Thyroid gland (tissue), 4 donors: ENCODE measurements around the gene PYGM. TPM values are rescaled to one million over a fixed set of nuclear protein-coding genes. Genes with fewer than 3 reads are reported as not detected.

Experiments
- DNase-seq, 2 donors: peaks; one replicate each; pipeline ENCODE4 v3.0.0-alpha.2; 2019
- H3K27ac ChIP-seq, 3 donors: fragments of 200-600 bp; sonication (generic); 1 replicate in 2 of 3; 2 replicates in 1 of 3; pipeline ENCODE4 v1.5.1; 2016 to 2019; ENCODE audit warnings: mild to moderate bottlenecking in 1 of 3, moderate library complexity in 1 of 3
- H3K27me3 ChIP-seq: fragments of 200-600 bp; sonication (generic); one replicate; pipeline ENCODE4 v1.5.1; 2019
- H3K36me3 ChIP-seq, 2 donors: fragments of 200-600 bp; sonication (generic); one replicate each; pipeline ENCODE4 v1.5.1; 2016 to 2019
- H3K4me1 ChIP-seq, 2 donors: fragments of 200-600 bp; sonication (generic); one replicate each; pipeline ENCODE4 v1.5.1; 2017 to 2019
- H3K4me3 ChIP-seq, 3 donors: fragments of 200-600 bp; sonication (generic); replicated peaks in 1 of 3; 1 replicate in 2 of 3; 2 replicates in 1 of 3; pipeline ENCODE4 v1.5.1; 2016; ENCODE audit warnings: mild to moderate bottlenecking in 1 of 3
- H3K9me3 ChIP-seq: fragments of 200-600 bp; sonication (generic); one replicate; pipeline ENCODE4 v1.5.1; 2017
- POLR2A ChIP-seq, 2 donors: fragments of 450-650 bp; IDR thresholded peaks; one replicate each; pipeline ENCODE4 v1.6.1; 2017; ENCODE audit warnings: antibody characterized with exemption in 2 of 2, mild to moderate bottlenecking in 2 of 2, moderate library complexity in 1 of 2
- WGBS, 2 donors: methylation state at CpG; one replicate each; pipeline ENCODE4 v1.1.5; 2017; 5-methylcytosine and 5-hydroxymethylcytosine counted together
- intact Hi-C: fragments of 100-400 bp; cut with DNase I; formaldehyde crosslinking; loops from one replicate; pipeline ENCODE4 v1.15.1; 2023
- total RNA-seq, 4 donors: library from RNA; depleted of rRNA; stranded (reverse); fragments of >200 nt; gene quantifications; one replicate each; pipeline ENCODE4 v1.2.3, GENCODE V29; 2016
- TF ChIP-seq, protein P1 (sequence below), 6 experiments: fragments of 200-600 bp in 3 of 6; fragments of 450-650 bp in 3 of 6; sonication (generic) in 3 of 6; IDR thresholded peaks; one replicate each; pipeline ENCODE4 v1.5.1; 2016 to 2019; ENCODE audit warnings: antibody characterized with exemption in 6 of 6, mild to moderate bottlenecking in 2 of 6, inconsistent platforms in 1 of 6, moderate library complexity in 1 of 6

PYGM gene
- total RNA-seq, 4 donors from 2014 or later = 4.3 to 14.8 (median 6.7) TPM

DNA sequence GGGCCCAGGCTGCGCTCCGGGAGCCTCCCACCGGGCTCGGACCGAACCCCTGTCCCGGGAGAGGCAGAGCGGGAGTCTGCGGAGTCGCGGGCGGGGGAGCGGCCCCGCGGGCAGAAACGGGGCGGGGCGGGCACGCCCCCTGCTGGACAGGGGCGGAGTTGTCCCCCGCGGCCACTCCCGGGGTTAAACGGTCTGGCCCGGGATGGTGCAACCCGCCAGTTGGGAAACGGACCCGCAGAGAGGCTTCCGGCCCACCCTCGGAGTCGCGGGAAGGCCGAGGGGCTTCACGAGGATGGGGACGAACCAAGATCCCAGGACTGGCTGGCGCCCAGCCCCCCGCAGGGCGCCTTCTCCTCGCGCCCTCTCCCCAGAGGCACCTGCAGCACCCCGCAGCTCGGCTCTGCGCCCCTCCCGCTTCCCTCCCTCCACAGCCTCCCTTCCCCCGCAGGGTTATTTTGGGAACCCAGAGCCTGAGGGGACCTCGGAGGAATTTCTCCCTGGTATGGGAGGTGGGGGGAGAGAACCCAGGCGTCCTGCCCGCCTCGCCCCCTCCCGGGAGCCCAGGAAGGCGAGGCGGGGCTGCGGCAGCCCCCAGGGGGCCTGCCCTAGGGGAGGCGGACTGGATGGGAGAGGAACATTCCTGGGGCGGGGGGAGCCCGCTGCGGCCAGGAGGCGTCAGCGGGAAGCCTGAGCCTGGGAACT, 16.7 kb downstream of the PYGM start:
- DNase-seq = peak; percentile 42 to 50
- Histone ChIP-seq H3K4me3 (peak overlapping the region in 1 of 3 donors; percentile 40), H3K36me3 (no peaks in the 10 kb centered on the region), H3K27ac (peak overlapping the region in 2 of 3 donors; percentile 57 to 60), H3K27me3 (peaks cover 27% of the 10 kb centered on the region), H3K9me3 (no peaks in the 10 kb centered on the region), H3K4me1 (peaks cover 32 to 54% of the 10 kb centered on the region in 2 donors)
- WGBS, 2 donors = 0 to 2% methylated on average over 5 to 7 of the region's 58 CpGs
- intact Hi-C loops = no loop called here
- TF ChIP-seq POLR2A (IDR thresholded peaks at IDR 0.05) = no peak
- TF ChIP-seq, protein P1, sequence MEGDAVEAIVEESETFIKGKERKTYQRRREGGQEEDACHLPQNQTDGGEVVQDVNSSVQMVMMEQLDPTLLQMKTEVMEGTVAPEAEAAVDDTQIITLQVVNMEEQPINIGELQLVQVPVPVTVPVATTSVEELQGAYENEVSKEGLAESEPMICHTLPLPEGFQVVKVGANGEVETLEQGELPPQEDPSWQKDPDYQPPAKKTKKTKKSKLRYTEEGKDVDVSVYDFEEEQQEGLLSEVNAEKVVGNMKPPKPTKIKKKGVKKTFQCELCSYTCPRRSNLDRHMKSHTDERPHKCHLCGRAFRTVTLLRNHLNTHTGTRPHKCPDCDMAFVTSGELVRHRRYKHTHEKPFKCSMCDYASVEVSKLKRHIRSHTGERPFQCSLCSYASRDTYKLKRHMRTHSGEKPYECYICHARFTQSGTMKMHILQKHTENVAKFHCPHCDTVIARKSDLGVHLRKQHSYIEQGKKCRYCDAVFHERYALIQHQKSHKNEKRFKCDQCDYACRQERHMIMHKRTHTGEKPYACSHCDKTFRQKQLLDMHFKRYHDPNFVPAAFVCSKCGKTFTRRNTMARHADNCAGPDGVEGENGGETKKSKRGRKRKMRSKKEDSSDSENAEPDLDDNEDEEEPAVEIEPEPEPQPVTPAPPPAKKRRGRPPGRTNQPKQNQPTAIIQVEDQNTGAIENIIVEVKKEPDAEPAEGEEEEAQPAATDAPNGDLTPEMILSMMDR (IDR thresholded peaks at IDR 0.05) = peak in 5 of 6 experiments; percentile 48 to 70 (median 52)

DNA sequence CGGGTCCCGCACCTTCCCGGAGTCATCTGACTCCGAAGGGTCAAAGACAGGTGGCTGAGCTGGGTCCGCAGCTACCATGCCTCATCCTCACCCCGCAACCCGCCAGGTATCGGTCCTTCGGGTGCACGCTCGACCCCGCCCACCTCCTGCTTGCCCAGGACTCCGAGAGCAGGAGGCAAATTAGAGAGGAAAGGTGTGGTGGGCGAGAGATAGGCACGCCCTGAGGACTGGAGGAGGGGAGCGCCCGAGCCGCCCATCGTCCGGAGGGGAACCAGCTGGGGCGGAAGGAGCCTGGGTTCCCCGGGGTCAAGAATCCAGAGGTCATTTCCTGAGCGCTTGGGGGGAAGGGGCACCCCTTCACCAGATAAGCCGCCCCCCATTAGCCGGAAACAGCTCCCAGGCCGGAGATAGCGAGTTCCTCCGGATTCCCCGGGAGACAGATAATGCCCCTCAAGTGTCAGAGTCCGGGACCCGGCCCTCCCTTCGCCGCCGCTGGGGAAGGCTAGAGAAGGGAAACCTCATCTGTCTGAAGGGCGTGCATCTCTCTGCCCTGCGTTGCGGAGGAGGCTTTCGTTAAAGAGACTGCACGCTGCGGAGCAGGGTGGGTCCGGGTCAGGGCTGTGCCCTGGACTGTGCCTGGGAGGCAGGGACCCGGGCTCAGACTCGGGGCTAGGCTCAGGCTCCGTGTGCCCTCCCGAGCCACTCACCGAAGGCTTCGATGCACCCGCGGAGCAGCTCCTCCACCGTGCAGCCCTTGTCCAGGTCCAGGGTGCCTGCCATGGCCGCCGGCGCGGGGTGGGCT, 17.5 kb downstream of the PYGM start:
- peaks cover 29 to 51% of the 10 kb centered on the region in 2 donors for H3K4me1 ChIP-seq
- 11 to 22% methylated on average over 25 to 39 of the region's 54 CpGs for WGBS, 2 donors
- intact Hi-C loops = no loop called here
- H3K36me3 ChIP-seq = no peaks in the 10 kb centered on the region
- peak overlapping the region in 2 of 3 donors; percentile 57 to 60 for H3K27ac ChIP-seq
- TF ChIP-seq, protein P1 (IDR thresholded peaks at IDR 0.05) = no peak
- TF ChIP-seq POLR2A (IDR thresholded peaks at IDR 0.05) = no peak
- peaks cover 27% of the 10 kb centered on the region for H3K27me3 ChIP-seq
- no peak for DNase-seq
- H3K4me3 ChIP-seq = peak overlapping the region in 1 of 3 donors; percentile 40
- no peaks in the 10 kb centered on the region for H3K9me3 ChIP-seq

DNA sequence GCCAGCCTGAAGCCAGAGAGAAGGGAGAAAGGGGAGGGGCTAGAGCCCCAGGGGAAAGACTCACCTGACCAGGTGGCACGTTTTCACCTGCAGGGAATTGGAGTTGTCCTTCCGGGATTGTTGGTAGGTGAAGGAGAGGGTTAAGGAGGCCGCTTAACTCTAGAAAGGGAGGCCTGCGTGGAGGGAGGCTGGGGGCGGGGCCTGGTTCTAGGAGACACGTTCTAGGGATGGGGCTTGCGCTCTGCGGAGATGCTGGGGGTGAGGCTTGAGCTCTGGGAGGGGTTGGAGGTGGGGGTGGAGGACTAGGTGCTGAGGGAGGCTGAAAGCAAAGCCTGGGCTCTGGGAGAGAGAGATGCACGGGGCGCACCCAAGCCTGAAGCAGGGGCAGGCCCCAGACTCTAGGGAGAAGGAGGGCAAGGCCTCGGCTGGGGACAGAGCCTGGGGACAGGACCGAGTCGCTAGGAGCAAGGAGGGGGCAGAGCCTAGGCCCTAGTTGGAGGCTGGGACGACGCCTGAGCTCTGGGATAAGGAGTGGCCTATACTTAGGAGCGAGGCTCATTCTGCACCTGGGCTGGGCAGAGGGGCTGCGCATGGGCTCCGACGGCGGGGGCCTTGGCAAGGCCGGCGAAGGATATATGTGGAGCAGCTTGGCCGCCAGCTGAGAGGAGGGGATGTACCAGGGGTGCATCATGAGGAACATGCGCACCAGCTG, 18.2 kb downstream of the PYGM start:
- peaks cover 27% of the 10 kb centered on the region for H3K27me3 ChIP-seq
- DNase-seq = no peak
- WGBS, 2 donors = 43 to 46% methylated on average over 21 to 24 of the region's 24 CpGs
- TF ChIP-seq POLR2A (IDR thresholded peaks at IDR 0.05) = no peak
- TF ChIP-seq, protein P1 (IDR thresholded peaks at IDR 0.05) = no peak
- H3K4me1 ChIP-seq = peaks cover 27 to 44% of the 10 kb centered on the region in 2 donors
- intact Hi-C loops = no loop called here
- H3K4me3 ChIP-seq = no peak overlapping the region
- no peaks in the 10 kb centered on the region for H3K9me3 ChIP-seq
- no peak overlapping the region for H3K27ac ChIP-seq
- H3K36me3 ChIP-seq = no peaks in the 10 kb centered on the region

DNA sequence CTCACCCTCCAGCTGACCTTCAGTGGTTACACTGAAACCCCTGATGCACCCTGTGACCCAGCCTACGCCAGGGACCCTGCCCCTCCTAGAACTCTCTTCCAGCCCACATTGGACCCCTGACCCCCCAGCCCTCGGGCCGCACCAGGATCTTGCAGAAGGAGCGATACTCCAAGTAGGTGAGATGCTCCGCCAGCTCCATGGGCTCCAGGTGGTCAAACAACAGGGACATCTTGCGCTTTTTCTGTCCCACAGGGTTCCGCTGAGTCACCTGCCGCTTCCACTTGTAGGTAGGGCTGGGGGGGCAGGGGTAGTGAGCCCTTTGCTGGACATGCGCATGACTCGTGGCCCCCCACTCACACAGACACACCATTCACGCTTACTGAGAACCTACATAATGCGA, 19.9 kb downstream of the PYGM start:
- Histone ChIP-seq H3K9me3 (no peaks in the 10 kb centered on the region), H3K4me3 (no peak overlapping the region), H3K27ac (no peak overlapping the region), H3K4me1 (peaks cover 19 to 27% of the 10 kb centered on the region in 2 donors), H3K27me3 (peaks cover 15% of the 10 kb centered on the region), H3K36me3 (no peaks in the 10 kb centered on the region)
- intact Hi-C loops = no loop called here
- 89 to 92% methylated on average over 12 of the region's 12 CpGs for WGBS, 2 donors
- DNase-seq = no peak
- TF ChIP-seq, protein P1 (IDR thresholded peaks at IDR 0.05) = no peak
- TF ChIP-seq POLR2A (IDR thresholded peaks at IDR 0.05) = no peak
